ENCODE data around the gene SDHA. TPM values are rescaled to one million over a fixed set of nuclear protein-coding genes. Genes with fewer than 3 reads are reported as not detected.

The SDHA gene
- total RNA-seq, 2 experiments from 2014 or later = 167 to 172 TPM

GRCh38 chr5:197892-198489 lies 20.1 kb upstream of the SDHA start:
- ATAC-seq (ENCODE audit: low read depth) (no peak), DNase-seq (no peak)
- Mint-ChIP-seq H3K27me3 (no peaks in the 10 kb centered on the region), H3K9me3 (no peaks in the 10 kb centered on the region), H3K27ac (no peak overlapping the region), H3K36me3 (peaks cover 2% of the 10 kb centered on the region), H3K4me1 (no peaks in the 10 kb centered on the region), H3K4me3 (no peak overlapping the region)
- POLR2A ChIA-PET = no interaction called here

- Mint-ChIP-seq H3K27ac (no peak overlapping the region), H3K4me3 (no peak overlapping the region), H3K4me1 (no peaks in the 10 kb centered on the region), H3K27me3 (no peaks in the 10 kb centered on the region), H3K9me3 (no peaks in the 10 kb centered on the region), H3K36me3 (peaks cover 2% of the 10 kb centered on the region)
- DNase-seq (no peak), ATAC-seq (ENCODE audit: low read depth) (no peak)
- POLR2A ChIA-PET = no interaction called here
These were observed 19.5 kb upstream of the SDHA start for GRCh38 chr5:198516-199196.

- POLR2A ChIA-PET = interaction anchor here (0.6 kb wide), 1 partner anchor 10 kb away, joined by 3 read pairs; no protein-coding TSS in a partner anchor
- Mint-ChIP-seq H3K27ac (no peak overlapping the region), H3K27me3 (no peaks in the 10 kb centered on the region)
These were observed 18.7 kb upstream of the SDHA start for GRCh38 chr5:199197-199949.

GRCh38 chr5:199950-200645 lies 18.0 kb upstream of the SDHA start:
- no peaks in the 10 kb centered on the region for H3K4me1 Mint-ChIP-seq
- no peaks in the 10 kb centered on the region for H3K9me3 Mint-ChIP-seq
- H3K27me3 Mint-ChIP-seq = no peaks in the 10 kb centered on the region
- peaks cover 9% of the 10 kb centered on the region for H3K36me3 Mint-ChIP-seq
- ATAC-seq (ENCODE audit: low read depth) = no peak
- H3K27ac Mint-ChIP-seq = no peak overlapping the region
- POLR2A ChIA-PET = interaction anchor here (0.6 kb wide), 1 partner anchor 10 kb away, joined by 3 read pairs; no protein-coding TSS in a partner anchor
- H3K4me3 Mint-ChIP-seq = no peak overlapping the region
- DNase-seq = no peak

More at GRCh38 chr5:199197-199949, 18.7 kb upstream of the SDHA start:
- Mint-ChIP-seq H3K9me3 (no peaks in the 10 kb centered on the region), H3K4me1 (no peaks in the 10 kb centered on the region), H3K36me3 (peaks cover 2% of the 10 kb centered on the region), H3K4me3 (no peak overlapping the region)
- DNase-seq = no peak
- ATAC-seq (ENCODE audit: low read depth) = no peak

GRCh38 chr5:200985-201384 lies 17.1 kb upstream of the SDHA start:
- H3K36me3 Mint-ChIP-seq = peaks cover 14% of the 10 kb centered on the region
- no peak overlapping the region for H3K27ac Mint-ChIP-seq
- no peaks in the 10 kb centered on the region for H3K9me3 Mint-ChIP-seq
- POLR2A ChIA-PET = no interaction called here
- ATAC-seq (ENCODE audit: low read depth) = no peak
- DNase-seq = no peak
- no peak overlapping the region for H3K4me3 Mint-ChIP-seq
- H3K4me1 Mint-ChIP-seq = no peaks in the 10 kb centered on the region
- H3K27me3 Mint-ChIP-seq = no peaks in the 10 kb centered on the region

- Mint-ChIP-seq H3K27ac (no peak overlapping the region), H3K36me3 (peaks cover 14% of the 10 kb centered on the region), H3K4me3 (no peak overlapping the region), H3K27me3 (no peaks in the 10 kb centered on the region), H3K9me3 (no peaks in the 10 kb centered on the region), H3K4me1 (no peaks in the 10 kb centered on the region)
- ATAC-seq (ENCODE audit: low read depth) (no peak), DNase-seq (no peak)
- POLR2A ChIA-PET = no interaction called here
These were observed 16.4 kb upstream of the SDHA start for GRCh38 chr5:201672-202071.

GRCh38 chr5:203246-203930 lies 14.7 kb upstream of the SDHA start:
- ATAC-seq (ENCODE audit: low read depth) = no peak
- DNase-seq = no peak
- H3K4me3 Mint-ChIP-seq = no peak overlapping the region
- peaks cover 19% of the 10 kb centered on the region for H3K36me3 Mint-ChIP-seq
- no peaks in the 10 kb centered on the region for H3K9me3 Mint-ChIP-seq
- no peaks in the 10 kb centered on the region for H3K27me3 Mint-ChIP-seq
- H3K27ac Mint-ChIP-seq = no peak overlapping the region
- POLR2A ChIA-PET = no interaction called here
- no peaks in the 10 kb centered on the region for H3K4me1 Mint-ChIP-seq

- POLR2A ChIA-PET = no interaction called here
- H3K4me1 Mint-ChIP-seq = no peaks in the 10 kb centered on the region
- no peak for DNase-seq
- H3K36me3 Mint-ChIP-seq = peaks cover 19% of the 10 kb centered on the region
- H3K27ac Mint-ChIP-seq = no peak overlapping the region
- H3K27me3 Mint-ChIP-seq = no peaks in the 10 kb centered on the region
- ATAC-seq (ENCODE audit: low read depth) = no peak
- no peak overlapping the region for H3K4me3 Mint-ChIP-seq
- H3K9me3 Mint-ChIP-seq = no peaks in the 10 kb centered on the region
These were observed 14.1 kb upstream of the SDHA start for GRCh38 chr5:204001-204400.

- Mint-ChIP-seq H3K4me3 (no peak overlapping the region), H3K27me3 (no peaks in the 10 kb centered on the region), H3K36me3 (peaks cover 19% of the 10 kb centered on the region)
These were observed 13.7 kb upstream of the SDHA start for GRCh38 chr5:204462-204861.

GRCh38 chr5:204966-205670 lies 13.0 kb upstream of the SDHA start:
- ATAC-seq (ENCODE audit: low read depth) (no peak), DNase-seq (no peak)
- no peaks in the 10 kb centered on the region for H3K9me3 Mint-ChIP-seq
- POLR2A ChIA-PET = no interaction called here
- H3K27ac Mint-ChIP-seq = no peak overlapping the region
- peaks cover 19% of the 10 kb centered on the region for H3K36me3 Mint-ChIP-seq
- H3K4me1 Mint-ChIP-seq = peaks cover 4% of the 10 kb centered on the region
- H3K4me3 Mint-ChIP-seq = no peak overlapping the region
- H3K27me3 Mint-ChIP-seq = no peaks in the 10 kb centered on the region

More at GRCh38 chr5:204462-204861, 13.7 kb upstream of the SDHA start:
- no peak for ATAC-seq (ENCODE audit: low read depth)
- no peak overlapping the region for H3K27ac Mint-ChIP-seq
- POLR2A ChIA-PET = no interaction called here
- H3K4me1 Mint-ChIP-seq = no peaks in the 10 kb centered on the region
- DNase-seq = no peak
- no peaks in the 10 kb centered on the region for H3K9me3 Mint-ChIP-seq

- ATAC-seq (ENCODE audit: low read depth) (no peak), DNase-seq (no peak)
- H3K27ac Mint-ChIP-seq = no peak overlapping the region
- POLR2A ChIA-PET = no interaction called here
- peaks cover 8% of the 10 kb centered on the region for H3K4me1 Mint-ChIP-seq
- H3K9me3 Mint-ChIP-seq = no peaks in the 10 kb centered on the region
- H3K36me3 Mint-ChIP-seq = peaks cover 19% of the 10 kb centered on the region
- no peaks in the 10 kb centered on the region for H3K27me3 Mint-ChIP-seq
- no peak overlapping the region for H3K4me3 Mint-ChIP-seq
These were observed 11.7 kb upstream of the SDHA start for GRCh38 chr5:206406-206805.

- ATAC-seq (ENCODE audit: low read depth) (no peak), DNase-seq (no peak)
- Mint-ChIP-seq H3K27ac (no peak overlapping the region), H3K4me1 (peaks cover 8% of the 10 kb centered on the region), H3K36me3 (peaks cover 19% of the 10 kb centered on the region), H3K27me3 (no peaks in the 10 kb centered on the region), H3K9me3 (no peaks in the 10 kb centered on the region), H3K4me3 (no peak overlapping the region)
- POLR2A ChIA-PET = no interaction called here
These were observed 11.1 kb upstream of the SDHA start for GRCh38 chr5:206927-207536.

Measured in activated naive CD8-positive, alpha-beta T cell treated with anti-CD3 and anti-CD28 coated beads, Interleukin-2, amount 10 ng/mL, durations not matched to agents 7 days and 5 days (primary cell).